ENCODE results near the gene RNF133.

Gene RNF133

DNA sequence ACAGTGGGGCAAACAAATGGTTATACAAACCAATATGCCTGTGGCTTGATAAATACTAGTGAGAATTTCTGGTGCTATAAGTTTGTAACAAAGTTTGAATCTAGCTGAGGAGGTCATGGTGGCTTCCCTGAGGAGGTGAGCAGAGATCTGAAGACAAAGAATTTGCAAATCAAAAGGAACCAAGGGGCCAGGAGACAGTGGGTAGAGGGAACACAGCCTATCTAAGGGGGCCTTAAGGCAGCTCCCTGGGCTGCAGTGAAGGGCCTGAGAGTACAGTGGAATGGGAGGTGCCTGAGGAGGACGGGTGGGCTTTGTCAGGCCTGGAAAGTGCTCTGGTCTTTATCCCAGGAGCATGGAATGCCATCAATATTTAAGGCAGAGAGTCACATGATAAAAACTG lies 21.8 kb downstream of the RNF133 start:
- TF ChIP-seq, protein P1, sequence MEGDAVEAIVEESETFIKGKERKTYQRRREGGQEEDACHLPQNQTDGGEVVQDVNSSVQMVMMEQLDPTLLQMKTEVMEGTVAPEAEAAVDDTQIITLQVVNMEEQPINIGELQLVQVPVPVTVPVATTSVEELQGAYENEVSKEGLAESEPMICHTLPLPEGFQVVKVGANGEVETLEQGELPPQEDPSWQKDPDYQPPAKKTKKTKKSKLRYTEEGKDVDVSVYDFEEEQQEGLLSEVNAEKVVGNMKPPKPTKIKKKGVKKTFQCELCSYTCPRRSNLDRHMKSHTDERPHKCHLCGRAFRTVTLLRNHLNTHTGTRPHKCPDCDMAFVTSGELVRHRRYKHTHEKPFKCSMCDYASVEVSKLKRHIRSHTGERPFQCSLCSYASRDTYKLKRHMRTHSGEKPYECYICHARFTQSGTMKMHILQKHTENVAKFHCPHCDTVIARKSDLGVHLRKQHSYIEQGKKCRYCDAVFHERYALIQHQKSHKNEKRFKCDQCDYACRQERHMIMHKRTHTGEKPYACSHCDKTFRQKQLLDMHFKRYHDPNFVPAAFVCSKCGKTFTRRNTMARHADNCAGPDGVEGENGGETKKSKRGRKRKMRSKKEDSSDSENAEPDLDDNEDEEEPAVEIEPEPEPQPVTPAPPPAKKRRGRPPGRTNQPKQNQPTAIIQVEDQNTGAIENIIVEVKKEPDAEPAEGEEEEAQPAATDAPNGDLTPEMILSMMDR (IDR thresholded peaks at IDR 0.05; ENCODE audit: low read length), result no peak
- TF ChIP-seq EZH2 (optimal IDR thresholded peaks at IDR 0.05; ENCODE audit: low read depth, low read length), result no peak
- no peak for TF ChIP-seq EZH2phosphoT487 (IDR thresholded peaks at IDR 0.05; ENCODE audit: low read length)
- Histone ChIP-seq H3K9me2 (replicated peaks; ENCODE audit: insufficient read depth, low read length) (no peaks in the 10 kb centered on the region), H3K9ac (ENCODE audit: low read length) (no peak overlapping the region), H4K20me1 (ENCODE audit: insufficient read depth, low read length) (no peaks in the 10 kb centered on the region), H3K27ac (ENCODE audit: low read length) (no peak overlapping the region), H3K27me3 (replicated peaks; ENCODE audit: insufficient read depth, low read length) (no peaks in the 10 kb centered on the region), H3F3A (ENCODE audit: insufficient read depth, low read length) (no peaks in the 10 kb centered on the region), H3K4me2 (ENCODE audit: low read depth, low read length) (no peak overlapping the region), H2AFZ (ENCODE audit: low read length) (no peak overlapping the region), H3K79me2 (ENCODE audit: low read length) (peaks cover 27% of the 10 kb centered on the region), H3K4me1 (ENCODE audit: low read length) (no peaks in the 10 kb centered on the region), H3K9me3 (replicated peaks; ENCODE audit: insufficient read depth, low read length) (no peaks in the 10 kb centered on the region), H3K4me3 (ENCODE audit: low read length) (no peak overlapping the region), H3K36me3 (replicated peaks; ENCODE audit: insufficient read depth, low read length) (no peaks in the 10 kb centered on the region)
- DNase-seq, result no peak

DNA sequence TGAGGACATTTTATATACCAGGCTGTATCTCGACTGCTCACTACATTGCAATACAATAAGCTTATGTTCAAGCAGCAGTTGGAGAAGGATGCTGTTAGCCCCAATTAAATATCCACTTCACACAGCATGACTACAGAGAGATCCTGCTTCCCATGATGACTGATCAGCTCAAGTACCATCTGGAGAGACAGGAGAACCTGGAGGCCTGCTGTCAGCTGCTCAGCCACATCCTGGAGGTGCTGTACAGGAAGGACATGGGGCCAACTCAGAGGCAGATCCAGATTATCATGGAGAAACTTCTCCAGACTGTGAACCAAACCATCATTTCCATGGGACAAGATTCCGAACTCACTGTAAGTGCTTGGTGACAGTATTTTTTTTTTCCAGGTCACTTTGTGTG lies 22.5 kb downstream of the RNF133 start:
- Histone ChIP-seq H3K9me3 (replicated peaks; ENCODE audit: insufficient read depth, low read length) (no peaks in the 10 kb centered on the region), H3K9ac (ENCODE audit: low read length) (no peak overlapping the region), H3K4me2 (ENCODE audit: low read depth, low read length) (no peak overlapping the region), H3F3A (ENCODE audit: insufficient read depth, low read length) (no peaks in the 10 kb centered on the region), H3K36me3 (replicated peaks; ENCODE audit: insufficient read depth, low read length) (no peaks in the 10 kb centered on the region), H2AFZ (ENCODE audit: low read length) (no peak overlapping the region), H4K20me1 (ENCODE audit: insufficient read depth, low read length) (no peaks in the 10 kb centered on the region), H3K4me3 (ENCODE audit: low read length) (no peak overlapping the region), H3K27me3 (replicated peaks; ENCODE audit: insufficient read depth, low read length) (no peaks in the 10 kb centered on the region), H3K27ac (ENCODE audit: low read length) (no peak overlapping the region), H3K9me2 (replicated peaks; ENCODE audit: insufficient read depth, low read length) (no peaks in the 10 kb centered on the region), H3K4me1 (ENCODE audit: low read length) (no peaks in the 10 kb centered on the region), H3K79me2 (ENCODE audit: low read length) (peaks cover 24% of the 10 kb centered on the region)
- no peak for DNase-seq
- TF ChIP-seq, protein P1 (IDR thresholded peaks at IDR 0.05; ENCODE audit: low read length), result no peak
- TF ChIP-seq EZH2 (optimal IDR thresholded peaks at IDR 0.05; ENCODE audit: low read depth, low read length) (no peak), EZH2phosphoT487 (IDR thresholded peaks at IDR 0.05; ENCODE audit: low read length) (no peak)

DNA sequence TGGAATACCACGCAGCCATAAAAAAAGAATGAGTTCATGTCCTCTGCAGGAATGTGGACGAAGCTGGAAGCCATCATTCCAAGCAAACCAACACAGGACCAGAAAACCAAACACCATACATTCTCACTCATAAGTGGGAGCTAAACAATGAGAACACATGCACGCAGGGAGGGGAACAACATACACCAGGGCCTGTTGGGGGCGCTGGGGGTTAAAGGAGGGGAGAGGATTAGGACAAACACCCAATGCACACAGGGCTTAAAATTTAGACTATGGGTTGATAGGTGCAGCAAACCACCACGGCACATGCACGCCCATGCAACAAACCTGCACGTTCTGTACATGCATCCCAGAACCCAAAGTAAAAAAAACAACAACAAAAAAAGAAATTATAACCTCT lies 23.3 kb downstream of the RNF133 start:
- Histone ChIP-seq H3K9me3 (replicated peaks; ENCODE audit: insufficient read depth, low read length) (no peaks in the 10 kb centered on the region), H3K27ac (ENCODE audit: low read length) (no peak overlapping the region), H3K36me3 (replicated peaks; ENCODE audit: insufficient read depth, low read length) (no peaks in the 10 kb centered on the region), H3K4me1 (ENCODE audit: low read length) (no peaks in the 10 kb centered on the region), H3K4me3 (ENCODE audit: low read length) (no peak overlapping the region), H3K9ac (ENCODE audit: low read length) (no peak overlapping the region), H3K79me2 (ENCODE audit: low read length) (peaks cover 24% of the 10 kb centered on the region), H3K4me2 (ENCODE audit: low read depth, low read length) (no peak overlapping the region), H3K27me3 (replicated peaks; ENCODE audit: insufficient read depth, low read length) (no peaks in the 10 kb centered on the region), H4K20me1 (ENCODE audit: insufficient read depth, low read length) (no peaks in the 10 kb centered on the region), H3K9me2 (replicated peaks; ENCODE audit: insufficient read depth, low read length) (no peaks in the 10 kb centered on the region), H2AFZ (ENCODE audit: low read length) (no peak overlapping the region), H3F3A (ENCODE audit: insufficient read depth, low read length) (no peaks in the 10 kb centered on the region)
- no peak for DNase-seq
- TF ChIP-seq EZH2phosphoT487 (IDR thresholded peaks at IDR 0.05; ENCODE audit: low read length) (no peak), EZH2 (optimal IDR thresholded peaks at IDR 0.05; ENCODE audit: low read depth, low read length) (no peak)
- TF ChIP-seq, protein P1 (IDR thresholded peaks at IDR 0.05; ENCODE audit: low read length), result no peak
